GM19467 (cell line): ENCODE measurements around the gene SOX3.

Experiments
- ATAC-seq: cut with Tn5 transposase; IDR thresholded peaks from one replicate; pipeline ENCODE4 v1.9.1; 2021; ENCODE audit warnings: mild to moderate bottlenecking, moderate library complexity; ENCODE audit not compliant: unreplicated experiment

SOX3 gene

GRCh38 chrX:140500441-140500840 lies 4.4 kb downstream of the SOX3 start:
- no peak for ATAC-seq

GRCh38 chrX:140495739-140496138 lies 9.1 kb downstream of the SOX3 start:
- no peak for ATAC-seq

DNA sequence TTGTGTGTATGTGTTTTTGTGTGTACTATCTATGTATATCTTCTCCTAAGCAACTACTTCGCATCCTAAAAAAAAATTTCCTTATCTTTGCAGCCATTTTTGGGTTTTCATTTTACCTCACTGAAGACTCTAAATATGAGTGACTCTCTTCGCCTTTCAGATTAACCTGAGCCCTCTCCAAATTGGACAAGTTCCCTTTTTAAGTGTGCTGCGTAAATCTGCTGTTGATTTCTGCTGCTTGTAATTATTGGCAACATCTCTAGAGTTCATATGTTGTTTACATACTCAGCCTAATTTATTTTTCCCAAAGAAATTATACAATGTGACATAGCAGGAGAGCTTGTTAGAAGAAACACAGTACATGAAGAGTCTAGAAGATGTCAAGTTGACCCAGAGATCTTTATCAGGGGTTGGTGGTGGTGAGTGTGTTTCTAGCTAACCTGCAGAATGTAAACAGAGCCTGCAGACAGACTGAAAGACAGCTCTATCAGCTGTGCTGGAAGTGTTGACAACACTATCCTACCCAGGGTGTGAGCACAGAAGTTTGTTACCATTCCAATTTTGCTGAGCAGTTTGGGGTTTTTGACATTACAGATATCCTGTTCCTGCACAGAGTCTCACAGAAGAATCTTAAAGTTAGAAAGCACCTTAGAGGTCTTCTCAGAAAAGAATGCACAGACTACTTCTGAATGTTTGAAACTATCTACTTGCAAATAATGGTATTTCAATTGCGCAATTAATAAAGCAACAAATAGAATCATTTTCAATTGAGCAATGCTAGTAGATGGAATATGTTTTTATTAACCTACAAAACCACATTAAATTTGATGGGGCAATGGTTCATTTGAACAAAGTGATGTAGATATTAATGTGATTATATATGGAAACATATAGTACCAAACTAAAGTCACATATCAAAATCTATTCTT lies 12.5 kb downstream of the SOX3 start:
- no peak for ATAC-seq

DNA sequence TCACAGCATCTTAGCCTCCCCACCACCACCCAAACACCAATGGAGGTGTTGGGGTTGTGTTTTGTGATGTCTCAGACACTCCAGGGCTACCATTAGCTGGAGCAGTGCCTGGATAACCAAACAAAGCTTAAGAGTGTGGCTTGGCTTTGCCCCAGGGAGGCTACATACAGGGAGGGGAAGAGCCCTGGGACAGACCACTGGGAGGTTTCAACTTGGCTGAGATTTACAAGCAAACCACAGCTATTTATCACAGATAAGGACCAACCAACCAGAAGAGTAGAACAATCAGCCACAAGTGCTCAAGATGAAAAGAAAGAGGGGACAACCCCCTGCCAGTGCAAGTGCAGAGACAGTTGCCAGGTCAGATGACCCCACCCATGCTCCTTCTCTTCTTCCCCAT lies 24.1 kb downstream of the SOX3 start:
- ATAC-seq: no peak

- ATAC-seq: no peak
These were observed 26.9 kb downstream of the SOX3 start for GRCh38 chrX:140477987-140478386.

DNA sequence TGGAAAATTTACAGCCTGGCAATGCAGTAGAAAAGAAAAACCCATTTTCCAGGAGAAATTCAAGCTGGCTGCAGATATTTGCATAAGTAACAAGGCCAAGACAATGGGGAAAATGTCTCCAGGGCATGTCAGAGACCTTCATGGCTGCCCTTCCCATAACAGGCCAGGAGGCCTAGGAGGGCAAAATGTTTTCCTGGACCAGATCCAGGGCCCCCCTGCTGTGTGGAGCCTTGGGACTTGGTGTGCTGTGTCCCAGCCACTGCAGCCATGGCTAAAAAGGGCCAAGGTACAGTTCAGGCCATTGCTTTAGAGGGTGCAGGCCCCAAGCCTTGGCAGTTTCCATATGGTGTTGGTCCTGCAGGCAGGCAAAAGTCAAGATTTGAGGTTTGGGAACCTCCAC lies 29.8 kb downstream of the SOX3 start:
- no peak for ATAC-seq

GRCh38 chrX:140467211-140467610 lies 37.7 kb downstream of the SOX3 start:
- no peak for ATAC-seq
